HG03097 (cell line): ENCODE data around the gene IGFBP1.

Experiments used
- ATAC-seq: cut with Tn5 transposase; IDR thresholded peaks from one replicate; pipeline ENCODE4 v1.9.1; 2021; ENCODE audit not compliant: unreplicated experiment, low FRiP score

Gene IGFBP1

GRCh38 chr7:45880433-45880860, 7.8 kb upstream of the IGFBP1 start:
- no peak for ATAC-seq

- no peak for ATAC-seq
Measured at GRCh38 chr7:45881280-45881758, 7.0 kb upstream of the IGFBP1 start.

- no peak for ATAC-seq
Measured at GRCh38 chr7:45881759-45882464, 6.4 kb upstream of the IGFBP1 start.

GRCh38 chr7:45882465-45882810, 5.8 kb upstream of the IGFBP1 start:
- no peak for ATAC-seq

DNA sequence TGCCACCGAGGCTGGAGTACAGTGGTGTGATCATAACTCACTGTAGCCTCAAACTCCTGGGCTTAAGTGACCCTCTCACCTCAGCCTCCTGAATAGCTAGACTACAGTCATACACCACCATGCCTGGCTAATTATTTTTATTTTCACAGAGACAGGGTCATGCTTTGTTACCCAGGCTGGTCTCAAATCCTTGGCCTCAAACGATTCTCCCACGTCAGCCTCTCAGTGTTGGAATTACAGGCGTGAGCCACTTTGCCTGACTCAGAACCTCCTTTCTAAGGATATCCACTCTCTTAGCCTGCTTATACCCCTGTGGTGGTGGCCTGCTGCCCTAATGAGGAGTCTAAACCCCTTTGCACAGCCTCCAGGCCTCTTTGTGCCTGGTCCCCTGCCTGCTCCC, 4.2 kb upstream of the IGFBP1 start:
- ATAC-seq = no peak

DNA sequence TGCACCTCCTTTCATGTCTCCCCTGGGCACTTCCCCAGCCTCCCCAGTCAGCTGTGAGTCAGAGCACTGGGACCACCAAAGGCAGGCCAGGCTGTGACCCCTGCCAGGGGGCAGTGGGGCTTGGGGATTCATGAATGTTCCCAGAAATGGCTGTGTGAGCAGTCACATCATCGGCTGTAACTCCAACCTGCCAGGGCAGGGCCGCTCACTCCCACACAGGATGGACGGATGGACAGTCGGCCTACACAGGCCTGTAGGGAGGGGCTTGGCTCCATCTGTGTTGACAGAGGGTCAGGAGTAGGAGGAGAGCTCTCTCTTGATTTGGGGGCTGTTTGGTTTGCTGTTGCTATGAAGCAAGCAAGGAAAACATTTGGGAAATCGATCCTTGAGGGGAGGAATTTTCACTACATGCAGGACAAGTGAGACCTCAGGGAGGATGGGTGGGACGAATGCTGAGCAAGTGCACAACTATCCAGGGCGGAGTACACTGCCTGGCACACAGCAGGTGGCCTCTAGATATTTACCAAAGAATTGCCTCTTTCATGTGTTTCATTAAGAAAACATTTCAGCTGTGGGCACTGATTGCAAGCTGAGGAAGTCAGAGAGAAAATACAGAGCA, 2.9 kb upstream of the IGFBP1 start:
- ATAC-seq = no peak

GRCh38 chr7:45886931-45887667, 1.2 kb upstream of the IGFBP1 start:
- no peak for ATAC-seq

GRCh38 chr7:45888993-45889366, 692 bp downstream of the IGFBP1 start:
- no peak for ATAC-seq

- no peak for ATAC-seq
Measured at GRCh38 chr7:45889367-45890067, 1.2 kb downstream of the IGFBP1 start.

DNA sequence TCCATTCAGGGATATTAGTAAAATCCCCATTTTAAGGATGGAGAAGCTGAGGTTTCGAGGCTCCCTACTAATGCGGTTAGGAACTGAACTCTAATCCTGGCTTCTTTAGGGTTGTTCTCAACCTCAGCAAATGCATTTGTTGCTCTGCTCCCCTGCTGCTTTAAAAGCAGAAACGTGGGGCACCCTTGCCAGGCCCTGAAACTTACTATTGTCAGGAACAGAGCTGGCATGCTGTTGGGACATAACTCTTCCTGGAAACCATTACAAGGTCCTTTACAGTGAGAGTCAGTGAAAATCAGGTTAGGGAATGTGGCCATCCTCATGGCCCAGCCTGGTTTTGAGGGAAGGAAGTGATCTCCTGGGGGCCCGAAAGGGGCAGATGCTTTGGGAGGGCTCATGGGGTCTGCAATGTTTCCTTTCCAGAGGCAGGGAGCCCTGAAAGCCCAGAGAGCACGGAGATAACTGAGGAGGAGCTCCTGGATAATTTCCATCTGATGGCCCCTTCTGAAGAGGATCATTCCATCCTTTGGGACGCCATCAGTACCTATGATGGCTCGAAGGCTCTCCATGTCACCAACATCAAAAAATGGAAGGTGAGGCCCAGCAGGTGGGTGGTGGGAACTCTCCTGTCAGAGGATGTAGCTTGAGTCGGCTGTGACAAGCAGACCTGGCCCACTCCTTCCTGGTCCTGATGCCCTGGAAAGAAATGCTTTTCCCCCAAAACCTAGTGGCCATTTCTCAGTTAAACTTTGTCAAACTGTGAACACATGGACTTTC, 2.0 kb downstream of the IGFBP1 start:
- ATAC-seq = no peak

DNA sequence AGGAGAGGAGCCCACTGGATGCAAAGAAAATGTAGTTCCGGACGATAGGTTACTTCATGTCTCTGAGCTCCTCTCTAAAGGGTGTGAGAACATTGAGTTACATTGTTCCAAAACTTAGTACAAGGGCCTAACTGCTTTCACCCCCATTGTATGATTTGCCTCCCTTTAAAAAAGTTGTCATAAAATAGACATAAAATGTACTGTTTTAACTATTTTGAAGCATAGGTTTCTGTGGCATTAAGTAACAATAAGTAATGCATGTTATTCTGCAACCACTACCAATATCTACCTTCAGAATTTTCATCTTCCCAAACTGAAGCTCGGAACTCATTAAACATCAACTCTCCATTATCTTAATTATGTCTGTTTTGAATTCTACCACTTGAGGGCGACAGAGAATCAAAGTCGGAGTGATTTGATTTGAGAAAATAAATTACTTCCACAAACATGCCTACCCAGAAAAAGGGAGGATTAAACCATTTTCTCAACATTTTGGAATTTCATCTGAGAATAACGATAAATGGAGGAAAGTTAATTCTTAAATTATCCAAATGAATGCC, 2.7 kb downstream of the IGFBP1 start:
- ATAC-seq = no peak

DNA sequence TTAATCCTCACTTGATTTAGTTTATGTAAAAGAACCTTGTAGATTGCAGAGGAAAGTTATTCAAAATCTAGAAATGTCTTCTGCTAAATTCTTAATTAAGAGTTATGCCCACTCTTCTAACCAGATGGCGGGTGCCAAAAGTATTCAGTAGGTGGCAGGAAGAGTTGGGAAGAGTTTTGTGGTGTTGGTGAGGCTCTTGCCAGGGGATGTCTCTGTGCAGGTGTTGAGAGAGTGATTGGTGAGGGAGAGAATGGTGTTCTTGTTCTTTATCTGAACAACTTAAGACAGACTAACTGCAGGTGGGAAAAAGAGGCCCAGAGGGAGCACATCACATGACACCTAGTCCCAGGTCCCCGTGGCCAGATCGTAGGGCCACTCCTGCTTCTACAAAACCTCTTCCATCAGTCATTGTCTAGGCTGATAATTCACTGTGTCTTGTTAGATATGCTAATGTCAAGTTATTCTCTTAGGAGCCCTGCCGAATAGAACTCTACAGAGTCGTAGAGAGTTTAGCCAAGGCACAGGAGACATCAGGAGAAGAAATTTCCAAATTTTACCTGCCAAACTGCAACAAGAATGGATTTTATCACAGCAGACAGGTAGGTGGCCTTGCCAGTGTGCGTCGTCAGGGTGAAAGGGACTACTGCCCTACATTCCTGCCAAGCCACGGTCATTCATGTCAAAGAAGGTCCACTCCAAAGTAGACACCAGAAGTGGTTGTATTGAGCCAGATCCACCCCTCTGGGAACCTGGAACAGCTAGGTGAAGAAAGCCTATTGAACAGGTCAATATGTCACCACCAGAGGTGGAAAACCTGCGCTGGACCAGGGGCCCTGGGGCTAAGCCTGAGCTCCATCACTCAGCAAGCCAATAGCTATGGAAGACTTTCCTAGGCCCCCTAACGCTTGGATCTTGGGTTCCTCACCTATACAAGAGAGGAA, 3.4 kb downstream of the IGFBP1 start:
- ATAC-seq = no peak

DNA sequence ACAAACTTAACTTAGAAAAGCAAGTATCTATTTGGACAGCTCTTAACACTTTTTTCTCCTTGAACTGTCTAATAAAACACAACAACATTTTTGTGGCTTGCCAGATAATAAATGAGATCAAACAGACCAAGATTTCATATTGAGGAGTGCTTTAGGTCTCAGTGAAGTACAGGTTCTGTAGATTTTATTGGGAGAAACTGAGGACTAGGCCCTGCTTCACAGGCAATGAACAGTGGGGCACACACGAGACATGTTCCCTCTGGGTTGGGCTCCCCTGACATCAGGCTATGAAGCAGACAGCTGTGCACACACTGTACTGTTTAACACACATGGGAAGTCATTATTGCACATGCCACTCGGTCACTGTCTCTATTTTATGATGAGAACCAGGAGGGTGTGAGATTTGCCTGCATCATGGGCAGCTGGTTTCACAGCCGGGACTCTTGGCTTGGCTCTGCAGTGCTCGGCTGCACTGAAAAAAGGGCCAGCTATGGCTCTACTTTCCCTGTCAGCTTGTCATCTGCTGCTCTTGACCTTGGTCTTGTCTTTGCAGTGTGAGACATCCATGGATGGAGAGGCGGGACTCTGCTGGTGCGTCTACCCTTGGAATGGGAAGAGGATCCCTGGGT, 4.2 kb downstream of the IGFBP1 start:
- ATAC-seq = no peak

DNA sequence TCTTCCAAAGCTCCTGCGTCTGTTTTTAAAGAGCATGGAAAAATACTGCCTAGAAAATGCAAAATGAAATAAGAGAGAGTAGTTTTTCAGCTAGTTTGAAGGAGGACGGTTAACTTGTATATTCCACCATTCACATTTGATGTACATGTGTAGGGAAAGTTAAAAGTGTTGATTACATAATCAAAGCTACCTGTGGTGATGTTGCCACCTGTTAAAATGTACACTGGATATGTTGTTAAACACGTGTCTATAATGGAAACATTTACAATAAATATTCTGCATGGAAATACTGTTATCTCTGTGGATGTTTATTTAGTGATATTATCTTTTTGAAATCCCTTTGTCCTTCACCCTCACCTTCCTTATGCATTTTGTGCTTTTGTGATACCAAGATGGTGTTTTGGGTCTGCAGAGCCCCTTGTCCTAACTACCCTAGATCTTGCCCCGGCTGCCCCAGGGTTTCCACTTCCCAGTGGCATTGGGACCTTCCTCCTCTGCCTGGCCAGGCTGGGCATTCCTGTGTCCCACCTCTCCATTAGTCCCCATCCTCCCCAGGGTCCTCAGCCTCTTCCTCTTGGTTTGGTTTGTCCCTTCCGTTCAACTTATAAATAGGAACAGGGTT, 5.2 kb downstream of the IGFBP1 start:
- ATAC-seq = no peak

DNA sequence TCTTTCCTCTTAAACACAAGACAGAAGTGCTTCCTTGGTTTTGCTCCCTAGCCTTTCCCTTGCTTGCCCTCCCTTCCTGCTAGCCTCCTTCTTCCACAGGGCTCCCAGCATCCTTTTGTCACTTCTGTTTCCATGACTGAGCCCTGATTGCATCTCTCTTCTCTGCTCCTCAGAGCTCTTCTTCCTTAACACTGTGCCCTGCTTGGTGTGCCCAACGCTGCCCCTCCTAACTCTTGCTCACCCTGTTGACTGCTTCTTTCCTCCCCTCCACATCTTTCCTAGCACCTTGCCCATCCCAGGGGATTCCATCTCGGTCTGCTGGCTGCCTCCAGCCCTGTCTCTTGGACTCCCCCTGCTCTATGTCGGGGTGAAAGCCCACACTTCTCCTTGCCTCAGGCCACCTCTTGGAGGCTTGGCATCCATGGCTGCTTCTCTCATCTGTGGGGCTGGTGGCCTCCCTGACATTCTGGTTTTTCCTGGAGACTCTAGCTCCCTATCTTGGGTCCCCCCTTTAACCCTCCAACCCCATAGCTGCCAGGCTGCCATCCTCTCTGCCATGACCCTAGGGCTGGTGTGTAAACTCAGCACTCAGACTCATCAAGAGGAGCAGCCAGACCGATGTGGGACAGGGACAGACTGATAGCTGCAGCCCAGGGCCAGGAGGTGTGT, 5.8 kb downstream of the IGFBP1 start:
- no peak for ATAC-seq

- ATAC-seq = no peak
Measured at GRCh38 chr7:45894665-45895062, 6.4 kb downstream of the IGFBP1 start.

DNA sequence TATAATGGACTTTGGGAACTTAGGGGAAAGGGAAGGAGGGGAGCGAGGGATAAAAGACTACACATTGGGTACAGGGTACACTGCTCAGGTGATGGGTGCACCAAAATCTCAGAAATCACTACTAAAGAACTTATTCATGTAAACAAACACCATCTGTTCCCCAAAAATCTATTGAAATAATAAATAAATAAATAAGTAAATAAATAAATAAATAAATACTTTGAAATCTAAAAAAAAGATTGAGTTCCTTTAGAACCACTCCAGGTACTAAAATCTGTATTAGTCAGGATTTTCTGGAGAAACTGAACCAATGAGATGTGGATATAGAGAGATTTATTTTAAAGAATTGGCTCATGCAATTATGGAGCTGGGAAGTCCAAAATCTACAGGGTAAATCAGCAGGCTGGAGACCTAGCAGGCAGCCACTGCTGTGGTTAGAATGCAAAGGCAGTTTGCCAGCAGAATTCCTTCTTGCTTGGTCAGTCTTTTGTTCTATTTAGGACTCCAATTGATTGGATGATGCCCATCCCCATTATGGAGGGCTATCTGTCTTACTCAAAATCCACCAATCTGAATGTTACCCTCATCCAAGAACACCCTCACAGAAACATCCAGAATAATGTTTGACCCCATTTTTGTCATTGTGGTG, 8.9 kb downstream of the IGFBP1 start:
- no peak for ATAC-seq
